PC-9 (cell line): ENCODE data around the gene SLC6A15. TPM values are rescaled to one million over a fixed set of nuclear protein-coding genes. Genes with fewer than 3 reads are reported as not detected.

ENCODE experiments used
- BruUV-seq: library from RNA; stranded (reverse); fragments of 400-500 nt; replicated peaks from 2 replicates; lab custom pipeline; 2021; lab: Mats Ljungman, UMichigan
- CTCF ChIA-PET: fragments of 300-600 bp; sonication (Branson Sonifier 250); formaldehyde crosslinking; loops from one replicate; lab custom pipeline; 2022; ENCODE audit warnings: antibody characterized with exemption; lab: Charles Lee
- POLR2A ChIA-PET: fragments of 300-600 bp; sonication (Branson Sonifier 250); formaldehyde crosslinking; loops from one replicate; lab custom pipeline; 2022; ENCODE audit warnings: antibody characterized with exemption; ENCODE audit not compliant: unreplicated experiment; lab: Charles Lee
- DNase-seq, 2 experiments: peaks; one replicate each; pipeline versions ENCODE4 v3.0.0 to v3.0.0-alpha.2; 2015 to 2022; ENCODE audit warnings: mixed read lengths in 1 of 2
- H2AFZ ChIP-seq: fragments of 200-600 bp; sonication (generic); 2 replicates; pipeline ENCODE4 v1.8.1; 2017; ENCODE audit warnings: antibody characterized with exemption
- H3F3A ChIP-seq: fragments of 200-600 bp; sonication (generic); 2 replicates; pipeline ENCODE4 v1.8.1; 2017; ENCODE audit warnings: antibody characterized with exemption, mild to moderate bottlenecking, low read depth; ENCODE audit not compliant: insufficient read depth
- H3K27ac ChIP-seq: fragments of 200-600 bp; sonication (generic); 2 replicates; pipeline ENCODE4 v1.6.1; 2016; ENCODE audit warnings: mixed run types
- H3K27me3 ChIP-seq: fragments of 200-600 bp; sonication (generic); 2 replicates; pipeline ENCODE4 v1.6.1; 2016; ENCODE audit warnings: low read depth, mixed run types; ENCODE audit not compliant: insufficient read depth
- H3K36me3 ChIP-seq: fragments of 200-600 bp; sonication (generic); 2 replicates; pipeline ENCODE4 v1.6.1; 2016; ENCODE audit warnings: low read depth, mixed run types
- H3K4me1 ChIP-seq: fragments of 200-600 bp; sonication (generic); replicated peaks from 2 replicates; pipeline ENCODE4 v1.6.1; 2016; ENCODE audit warnings: mixed run types; ENCODE audit not compliant: insufficient read depth
- H3K4me2 ChIP-seq: fragments of 200-600 bp; sonication (generic); 2 replicates; pipeline ENCODE4 v1.6.1; 2017; ENCODE audit warnings: mixed run types
- H3K4me3 ChIP-seq: fragments of 200-600 bp; sonication (generic); 2 replicates; pipeline ENCODE4 v1.6.1; 2016; ENCODE audit warnings: mixed run types
- H3K79me2 ChIP-seq: fragments of 200-600 bp; sonication (generic); 2 replicates; pipeline ENCODE4 v1.6.1; 2017; ENCODE audit warnings: low read depth, mixed run types
- H3K9me2 ChIP-seq: fragments of 200-600 bp; sonication (generic); 2 replicates; pipeline ENCODE4 v1.8.1; 2017; ENCODE audit warnings: mild to moderate bottlenecking; ENCODE audit not compliant: insufficient read depth
- H3K9me3 ChIP-seq: fragments of 200-600 bp; sonication (generic); 2 replicates; pipeline ENCODE4 v1.8.1; 2016; ENCODE audit warnings: low read depth; ENCODE audit not compliant: insufficient read depth
- H4K20me1 ChIP-seq: fragments of 200-600 bp; sonication (generic); 2 replicates; pipeline ENCODE4 v1.8.1; 2017; ENCODE audit not compliant: insufficient read depth
- CTCF ChIP-seq: fragments of 200-600 bp; sonication (generic); conservative IDR thresholded peaks from 2 replicates; pipeline ENCODE4 v1.6.1; 2017; ENCODE audit warnings: mixed run types, antibody characterized with exemption, mild to moderate bottlenecking, moderate library complexity
- EZH2 ChIP-seq: fragments of 200-600 bp; sonication (generic); IDR thresholded peaks from 2 replicates; pipeline ENCODE4 v1.8.0; 2017; ENCODE audit warnings: antibody characterized with exemption, low read depth
- intact Hi-C: fragments of 100-400 bp; cut with micrococcal nuclease; formaldehyde crosslinking; loops from one replicate; pipeline ENCODE4 v1.10.0; 2022; ENCODE audit not compliant: unreplicated experiment
- total RNA-seq: library from RNA; stranded (reverse); gene quantifications from 2 replicates; pipeline ENCODE4 v1.2.3, GENCODE V29; 2021

Gene SLC6A15
- total RNA-seq, 1 experiment from 2014 or later: not detected

DNA sequence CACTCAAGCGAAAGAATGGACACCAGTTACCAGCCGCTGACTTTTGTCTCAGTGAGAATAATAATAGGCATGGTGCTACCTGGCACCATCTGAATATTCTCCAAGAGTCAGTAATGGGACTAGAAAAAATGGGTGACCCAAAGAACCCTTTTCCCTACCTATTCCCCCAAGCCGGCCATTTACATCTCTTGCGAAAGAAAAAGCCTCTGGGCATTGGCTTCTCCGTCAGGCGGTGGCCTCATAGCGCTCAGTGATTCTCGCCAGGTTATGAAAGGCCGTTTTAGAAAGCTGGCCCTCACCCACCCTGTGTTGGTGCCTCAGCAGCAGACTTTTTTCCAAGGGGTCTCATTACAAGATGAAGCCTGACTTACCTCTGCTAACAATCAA lies 523 bp upstream of the SLC6A15 start:
- H3K4me2 ChIP-seq: no peak overlapping the region
- no TSS peak for BruUV-seq
- H4K20me1 ChIP-seq: no peaks in the 10 kb centered on the region
- no peaks in the 10 kb centered on the region for H3K9me3 ChIP-seq
- H3K79me2 ChIP-seq: no peaks in the 10 kb centered on the region
- DNase-seq: no peak
- no peaks in the 10 kb centered on the region for H3K9me2 ChIP-seq
- no peaks in the 10 kb centered on the region for H3F3A ChIP-seq
- no peaks in the 10 kb centered on the region for H3K27me3 ChIP-seq
- no peak overlapping the region for H2AFZ ChIP-seq
- no peaks in the 10 kb centered on the region for H3K4me1 ChIP-seq
- ChIA-PET CTCF (no interaction called here), POLR2A (no interaction called here)
- H3K36me3 ChIP-seq: no peaks in the 10 kb centered on the region
- intact Hi-C loops: no loop called here
- H3K27ac ChIP-seq: no peak overlapping the region
- H3K4me3 ChIP-seq: no peak overlapping the region
- TF ChIP-seq CTCF (no peak), EZH2 (no peak)

DNA sequence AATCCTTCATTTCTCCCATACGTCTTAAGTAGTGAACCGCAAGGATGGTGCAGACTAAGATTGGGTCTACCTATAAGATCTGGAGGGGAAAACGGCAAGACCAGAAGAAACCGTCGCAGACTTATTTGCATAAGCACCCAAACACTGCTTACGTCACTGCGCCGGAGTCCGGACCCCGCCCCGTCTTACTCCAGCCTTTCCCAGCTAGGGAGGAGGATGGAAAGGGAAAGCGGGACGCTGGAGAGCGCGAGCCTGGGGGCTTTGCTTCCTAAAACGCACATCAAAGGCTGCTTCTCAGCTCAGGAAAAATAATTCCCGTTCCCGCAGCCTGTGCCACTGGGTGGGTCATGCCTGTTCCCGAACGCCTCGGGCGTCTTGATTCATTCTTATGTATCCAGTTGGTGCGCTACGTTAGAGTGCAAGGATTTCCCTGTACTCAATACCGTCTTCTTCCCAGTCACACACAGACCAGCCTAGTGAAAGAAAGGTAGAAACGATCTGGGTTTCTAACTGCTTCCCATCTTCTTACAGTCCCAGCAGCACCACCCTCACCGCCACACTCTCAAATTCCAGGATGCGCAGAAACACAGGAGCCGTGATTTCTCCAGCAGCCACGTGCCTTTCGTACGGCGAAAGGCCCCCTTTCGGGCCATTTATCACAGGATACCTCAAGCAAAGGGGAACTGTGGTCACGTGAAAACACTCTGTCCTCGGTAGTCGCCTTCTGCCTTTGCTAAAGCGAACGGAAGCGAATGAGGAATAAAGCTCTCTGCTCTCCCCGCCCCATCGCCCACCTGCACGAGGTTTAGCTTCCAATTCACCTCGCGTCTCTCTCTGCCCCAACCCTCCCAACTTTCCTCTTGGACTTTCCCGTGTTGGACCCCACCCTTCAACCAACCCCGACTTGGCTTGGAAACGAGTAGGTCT lies 1.1 kb downstream of the SLC6A15 start:
- ChIA-PET CTCF (no interaction called here), POLR2A (interaction anchor here (0.6 kb wide), 1 partner anchor 1882 kb away, joined by 3 read pairs; no protein-coding TSS in a partner anchor)
- Histone ChIP-seq H3K27ac (no peak overlapping the region), H3K9me2 (no peaks in the 10 kb centered on the region), H3K36me3 (no peaks in the 10 kb centered on the region), H3K4me3 (peak overlapping the region; percentile 75), H3K4me2 (peak overlapping the region; percentile 86), H3K27me3 (no peaks in the 10 kb centered on the region), H3K9me3 (no peaks in the 10 kb centered on the region), H3F3A (no peaks in the 10 kb centered on the region), H2AFZ (peak overlapping the region; percentile 92), H4K20me1 (no peaks in the 10 kb centered on the region), H3K79me2 (no peaks in the 10 kb centered on the region), H3K4me1 (no peaks in the 10 kb centered on the region)
- intact Hi-C loops: no loop called here
- no TSS peak for BruUV-seq
- TF ChIP-seq EZH2 (no peak), CTCF (no peak)
- peak; percentile 39 to 57 for DNase-seq

DNA sequence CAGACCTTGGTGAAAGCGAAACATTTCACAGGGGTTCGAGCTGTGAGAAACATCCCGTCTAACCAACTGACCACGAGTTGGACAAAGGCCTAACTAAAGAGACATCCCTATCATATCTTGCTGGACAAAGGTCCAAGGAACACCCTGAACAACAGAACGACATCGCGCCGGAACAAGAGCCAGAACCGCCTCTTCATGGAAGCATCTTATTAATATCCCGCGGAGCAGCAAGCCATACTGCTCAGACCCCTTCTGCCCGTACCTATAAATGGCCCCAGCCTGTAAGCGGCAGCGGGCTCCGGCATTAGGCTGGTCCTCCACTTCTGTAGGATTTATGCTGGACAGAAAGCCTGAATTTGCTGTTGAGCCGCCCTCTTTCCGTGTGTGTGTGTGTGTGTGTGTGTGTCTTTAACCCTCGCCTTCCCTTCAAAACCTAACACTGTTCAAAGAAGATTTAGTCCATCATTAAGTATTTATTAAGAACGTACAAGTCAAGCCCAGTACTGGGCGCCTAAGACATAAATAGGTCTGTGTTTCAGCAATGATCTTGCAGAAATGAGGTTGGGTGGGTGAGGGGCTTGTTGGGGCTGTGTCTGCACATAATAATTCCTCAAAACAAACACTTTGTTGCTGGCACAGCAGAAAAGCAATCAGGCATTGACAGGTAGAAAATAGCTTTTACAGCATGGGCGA lies 1.9 kb downstream of the SLC6A15 start:
- DNase-seq: peak in 1 of 2 experiments; percentile 8
- Histone ChIP-seq H3K4me2 (peak overlapping the region; percentile 86), H3K27ac (no peak overlapping the region), H3F3A (no peaks in the 10 kb centered on the region), H3K4me1 (no peaks in the 10 kb centered on the region), H4K20me1 (no peaks in the 10 kb centered on the region), H3K4me3 (peak overlapping the region; percentile 75), H3K27me3 (no peaks in the 10 kb centered on the region), H3K9me2 (no peaks in the 10 kb centered on the region), H3K9me3 (no peaks in the 10 kb centered on the region), H3K36me3 (no peaks in the 10 kb centered on the region), H3K79me2 (no peaks in the 10 kb centered on the region), H2AFZ (peak overlapping the region; percentile 92)
- TF ChIP-seq CTCF (no peak), EZH2 (no peak)
- POLR2A ChIA-PET: interaction anchor here (0.6 kb wide), 1 partner anchor 1881 kb away, joined by 3 read pairs; no protein-coding TSS in a partner anchor
- no TSS peak for BruUV-seq
- intact Hi-C loops: no loop called here
- CTCF ChIA-PET: no interaction called here
